Neural crest cell (in vitro differentiated cells): ENCODE measurements around the gene CYGB. TPM values are rescaled to one million over a fixed set of nuclear protein-coding genes. Genes with fewer than 3 reads are reported as not detected.

Experiments used
- DNase-seq: peaks from one replicate; pipeline ENCODE4 v3.0.0; 2021; ENCODE audit warnings: low read depth, mixed read lengths, low spot score
- H3K27ac Mint-ChIP-seq: one replicate; pipeline ENCODE4 v1.8.0; 2021; ENCODE audit warnings: mild to moderate bottlenecking, mixed read lengths; ENCODE audit not compliant: unreplicated experiment
- H3K27me3 Mint-ChIP-seq: 2 replicates; pipeline ENCODE4 v1.8.0; 2021; ENCODE audit warnings: low read depth, mild to moderate bottlenecking, mixed read lengths
- H3K36me3 Mint-ChIP-seq: 2 replicates; pipeline ENCODE4 v1.8.0; 2021; ENCODE audit warnings: low read depth, mild to moderate bottlenecking, mixed read lengths
- H3K4me1 Mint-ChIP-seq: 2 replicates; pipeline ENCODE4 v1.8.0; 2021; ENCODE audit warnings: mixed read lengths
- H3K4me3 Mint-ChIP-seq: one replicate; pipeline ENCODE4 v1.8.0; 2021; ENCODE audit warnings: mild to moderate bottlenecking, mixed read lengths
- H3K9me3 Mint-ChIP-seq: 2 replicates; pipeline ENCODE4 v1.8.0; 2021; ENCODE audit warnings: mixed read lengths
- total RNA-seq: library from RNA; stranded (reverse); gene quantifications from 2 replicates; pipeline ENCODE4 v1.2.1, GENCODE V29; 2021
- TF ChIP-seq, protein P1 (sequence below): fragments of 200-600 bp; sonication (generic); conservative IDR thresholded peaks from 2 replicates; pipeline ENCODE4 v1.5.0; 2021; ENCODE audit warnings: antibody characterized with exemption, mild to moderate bottlenecking

Gene CYGB
- total RNA-seq, 1 donor from 2014 or later, result 8.7 TPM

DNA sequence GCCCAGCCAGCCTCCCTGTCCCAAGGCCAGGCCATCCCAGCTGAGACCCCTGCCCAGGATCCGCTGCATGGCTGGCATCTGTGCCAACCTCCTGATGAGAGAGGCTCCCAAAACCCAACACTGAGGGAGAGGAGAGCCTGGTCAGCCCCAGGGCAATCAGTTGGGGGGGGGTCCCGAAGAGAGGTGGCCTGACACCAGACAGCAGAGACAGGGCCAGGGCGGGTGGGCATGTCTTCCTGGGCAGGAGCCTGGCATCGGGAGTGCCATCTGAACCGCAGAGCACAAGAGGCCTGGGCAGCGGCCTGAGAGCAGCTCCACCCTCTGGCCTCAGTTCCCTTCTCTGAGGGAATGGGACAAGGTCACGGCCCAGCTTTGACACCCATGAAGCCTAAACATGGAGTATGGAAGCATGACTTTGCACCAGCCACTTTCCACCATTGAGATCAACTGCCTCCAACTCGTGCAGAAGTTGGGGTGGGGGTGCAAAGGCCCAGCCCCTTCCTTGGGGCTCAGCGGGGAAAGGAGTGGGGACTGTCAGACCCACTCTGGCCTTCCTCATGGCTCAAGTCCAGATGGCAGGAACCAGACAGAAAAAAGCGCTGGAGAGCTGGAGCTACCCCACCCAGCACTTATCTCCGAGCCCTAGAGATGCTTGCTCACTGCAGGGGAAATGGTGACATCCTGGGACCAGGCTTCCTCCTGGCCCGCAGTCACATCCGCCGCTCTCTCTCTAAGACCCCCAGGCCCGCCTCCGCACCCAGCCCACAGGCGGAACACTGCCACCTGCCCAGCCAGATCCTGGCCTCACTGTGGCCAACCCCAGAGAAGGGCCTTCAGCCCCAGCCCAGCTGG lies 46.0 kb downstream of the CYGB start:
- peak overlapping the region; percentile 35 for H3K27ac Mint-ChIP-seq
- TF ChIP-seq, protein P1, sequence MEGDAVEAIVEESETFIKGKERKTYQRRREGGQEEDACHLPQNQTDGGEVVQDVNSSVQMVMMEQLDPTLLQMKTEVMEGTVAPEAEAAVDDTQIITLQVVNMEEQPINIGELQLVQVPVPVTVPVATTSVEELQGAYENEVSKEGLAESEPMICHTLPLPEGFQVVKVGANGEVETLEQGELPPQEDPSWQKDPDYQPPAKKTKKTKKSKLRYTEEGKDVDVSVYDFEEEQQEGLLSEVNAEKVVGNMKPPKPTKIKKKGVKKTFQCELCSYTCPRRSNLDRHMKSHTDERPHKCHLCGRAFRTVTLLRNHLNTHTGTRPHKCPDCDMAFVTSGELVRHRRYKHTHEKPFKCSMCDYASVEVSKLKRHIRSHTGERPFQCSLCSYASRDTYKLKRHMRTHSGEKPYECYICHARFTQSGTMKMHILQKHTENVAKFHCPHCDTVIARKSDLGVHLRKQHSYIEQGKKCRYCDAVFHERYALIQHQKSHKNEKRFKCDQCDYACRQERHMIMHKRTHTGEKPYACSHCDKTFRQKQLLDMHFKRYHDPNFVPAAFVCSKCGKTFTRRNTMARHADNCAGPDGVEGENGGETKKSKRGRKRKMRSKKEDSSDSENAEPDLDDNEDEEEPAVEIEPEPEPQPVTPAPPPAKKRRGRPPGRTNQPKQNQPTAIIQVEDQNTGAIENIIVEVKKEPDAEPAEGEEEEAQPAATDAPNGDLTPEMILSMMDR, result no peak
- no peaks in the 10 kb centered on the region for H3K9me3 Mint-ChIP-seq
- no peak for DNase-seq
- peaks cover 2% of the 10 kb centered on the region for H3K27me3 Mint-ChIP-seq
- no peaks in the 10 kb centered on the region for H3K36me3 Mint-ChIP-seq
- peaks cover 10% of the 10 kb centered on the region for H3K4me1 Mint-ChIP-seq
- no peak overlapping the region for H3K4me3 Mint-ChIP-seq

DNA sequence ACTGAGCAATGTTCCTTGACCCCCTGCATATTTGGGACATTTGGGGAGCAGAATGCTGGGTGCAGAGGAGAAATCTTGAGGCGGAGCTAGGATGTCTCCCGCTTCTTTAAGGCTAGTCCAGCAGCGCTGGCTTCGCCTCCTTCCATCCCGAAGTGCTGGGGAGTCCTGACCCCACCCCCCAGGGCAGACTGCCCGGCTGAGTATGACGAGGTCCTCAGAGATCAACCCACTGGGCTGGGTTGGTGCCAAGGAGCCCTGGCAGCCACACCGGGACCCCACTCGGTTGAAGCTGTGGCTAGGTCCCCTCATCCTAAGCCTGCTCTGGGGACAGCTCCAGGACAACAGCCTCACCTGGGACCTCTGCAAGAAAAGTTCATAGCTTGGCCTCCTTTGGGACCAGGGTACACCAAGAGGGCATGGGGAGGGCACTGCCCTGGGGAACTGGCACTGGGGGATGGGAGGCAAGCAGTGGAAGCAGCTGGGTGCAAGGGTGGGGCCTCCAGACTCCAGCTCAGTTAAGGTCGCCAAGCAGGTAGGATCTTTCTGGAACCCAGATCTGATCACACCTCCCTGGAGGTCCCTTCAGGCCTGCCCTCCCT lies 47.3 kb downstream of the CYGB start:
- H3K27ac Mint-ChIP-seq, result peak overlapping the region; percentile 27
- H3K36me3 Mint-ChIP-seq, result no peaks in the 10 kb centered on the region
- H3K9me3 Mint-ChIP-seq, result no peaks in the 10 kb centered on the region
- no peaks in the 10 kb centered on the region for H3K27me3 Mint-ChIP-seq
- peaks cover 18% of the 10 kb centered on the region for H3K4me1 Mint-ChIP-seq
- DNase-seq, result no peak
- TF ChIP-seq, protein P1, result no peak
- no peak overlapping the region for H3K4me3 Mint-ChIP-seq

DNA sequence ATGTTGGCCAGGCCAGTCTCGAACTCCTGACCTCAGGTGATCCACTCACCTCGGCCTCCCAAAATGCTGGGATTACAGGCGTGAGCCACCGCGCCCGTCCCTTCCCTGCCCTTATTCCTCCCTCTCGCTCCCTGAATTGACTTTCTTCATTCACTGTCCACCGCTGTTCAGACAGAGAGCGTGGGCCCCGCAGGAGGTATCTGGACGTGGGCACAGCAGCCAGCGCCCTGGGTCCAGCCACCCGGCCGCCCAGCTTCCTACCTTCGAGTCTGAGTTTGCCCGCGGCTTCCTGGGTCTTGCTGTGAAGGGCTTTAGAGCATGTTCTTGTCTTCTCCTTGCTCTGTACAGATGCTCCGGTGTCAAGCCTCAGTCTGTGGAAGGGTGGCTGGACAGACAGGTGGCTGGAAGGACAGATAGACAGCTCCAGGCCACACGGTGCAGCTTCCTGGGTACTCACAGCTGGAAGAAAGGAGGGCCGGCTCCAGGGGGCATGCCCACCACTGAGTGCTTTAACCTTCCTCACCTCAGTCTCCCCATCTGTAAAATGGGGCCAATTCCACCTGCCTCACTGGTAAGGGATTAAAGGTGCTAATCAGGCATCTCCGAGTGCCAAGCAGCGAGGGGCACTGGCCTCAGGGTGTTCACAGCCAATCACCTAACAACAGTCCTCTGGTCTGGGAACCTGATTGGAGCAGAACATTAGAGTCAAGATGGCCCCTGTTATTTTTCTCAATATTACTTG lies 49.9 kb downstream of the CYGB start:
- DNase-seq, result no peak
- no peak overlapping the region for H3K4me3 Mint-ChIP-seq
- no peaks in the 10 kb centered on the region for H3K36me3 Mint-ChIP-seq
- peaks cover 9% of the 10 kb centered on the region for H3K4me1 Mint-ChIP-seq
- TF ChIP-seq, protein P1, result no peak
- peak overlapping the region; percentile 50 for H3K27ac Mint-ChIP-seq
- H3K27me3 Mint-ChIP-seq, result no peaks in the 10 kb centered on the region
- no peaks in the 10 kb centered on the region for H3K9me3 Mint-ChIP-seq

DNA sequence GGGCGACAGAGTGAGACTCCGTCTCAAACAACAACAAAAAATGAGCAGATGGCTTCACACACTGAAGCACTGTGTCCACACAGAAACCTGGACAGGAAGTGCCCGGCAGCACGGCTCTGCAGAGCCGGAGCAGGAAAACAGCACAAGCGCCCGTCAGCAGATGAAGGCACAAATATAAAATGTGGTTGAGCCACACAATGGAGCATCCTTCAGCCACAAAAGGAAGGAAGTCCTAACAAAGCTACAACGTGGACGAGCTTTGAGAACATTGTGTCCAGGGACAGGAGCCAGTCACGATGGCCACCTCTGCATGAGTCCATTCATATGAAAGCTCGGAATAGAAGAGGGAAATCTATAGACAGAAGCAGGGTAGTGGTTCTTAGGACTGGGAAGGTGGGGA lies 51.9 kb downstream of the CYGB start:
- Mint-ChIP-seq H3K4me1 (peaks cover 16% of the 10 kb centered on the region), H3K36me3 (no peaks in the 10 kb centered on the region), H3K27me3 (no peaks in the 10 kb centered on the region), H3K9me3 (no peaks in the 10 kb centered on the region), H3K27ac (no peak overlapping the region), H3K4me3 (no peak overlapping the region)
- TF ChIP-seq, protein P1, result no peak
- no peak for DNase-seq

DNA sequence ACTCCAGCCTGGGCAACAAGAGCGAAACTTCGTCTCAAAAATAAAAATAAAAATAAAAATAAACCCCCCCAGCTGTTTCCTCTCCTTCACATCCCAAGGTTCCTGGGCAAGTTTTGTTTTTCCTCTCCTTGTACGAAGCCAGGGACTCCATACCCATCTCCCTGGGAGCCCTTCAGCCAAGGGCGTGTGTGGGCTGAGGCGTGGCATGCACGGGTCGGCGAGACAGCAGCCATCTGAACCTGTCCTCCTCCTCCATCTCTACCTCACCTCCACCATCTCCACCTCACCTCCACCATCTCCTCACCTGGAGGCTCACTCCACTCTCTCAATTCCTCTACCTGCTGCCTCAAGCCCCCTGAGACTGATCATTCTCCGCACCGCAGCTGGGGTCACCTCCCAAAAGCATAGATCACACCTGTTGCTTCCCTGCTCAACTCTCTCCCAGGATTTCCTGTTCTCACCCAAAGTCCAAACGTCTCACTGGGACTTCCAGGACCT lies 53.2 kb downstream of the CYGB start:
- no peaks in the 10 kb centered on the region for H3K9me3 Mint-ChIP-seq
- no peaks in the 10 kb centered on the region for H3K36me3 Mint-ChIP-seq
- TF ChIP-seq, protein P1, result no peak
- no peak overlapping the region for H3K27ac Mint-ChIP-seq
- H3K27me3 Mint-ChIP-seq, result no peaks in the 10 kb centered on the region
- no peak for DNase-seq
- peaks cover 18% of the 10 kb centered on the region for H3K4me1 Mint-ChIP-seq
- no peak overlapping the region for H3K4me3 Mint-ChIP-seq
